Activated T-helper 1 cell treated with anti-CD3 and anti-CD28 coated beads, Interleukin-12 subunit alpha, Interleukin-12 subunit beta, Interleukin-2, Interleukin-4 antibody, amounts not matched to agents 30 ng/mL and 10 ng/mL and 1 ng/mL, durations not matched to agents 14 hours and 24 hours and 36 hours (primary cell): Measurements from ENCODE around the gene CRHR2. TPM values are rescaled to one million over a fixed set of nuclear protein-coding genes. Genes with fewer than 3 reads are reported as not detected.

Experiments used
- DNase-seq: peaks from one replicate; pipeline ENCODE4 v3.0.0; 2021; ENCODE audit warnings: low spot score
- H3K27ac Mint-ChIP-seq: one replicate; pipeline ENCODE4 v1.8.0; 2021; ENCODE audit warnings: mild to moderate bottlenecking, mixed read lengths
- H3K27me3 Mint-ChIP-seq: one replicate; pipeline ENCODE4 v1.8.0; 2022; ENCODE audit warnings: mild to moderate bottlenecking, moderate library complexity, mixed read lengths; ENCODE audit not compliant: insufficient read depth
- H3K36me3 Mint-ChIP-seq: one replicate; pipeline ENCODE4 v1.8.0; 2021; ENCODE audit warnings: low read depth, mixed read lengths
- H3K4me1 Mint-ChIP-seq: one replicate; pipeline ENCODE4 v1.8.0; 2021; ENCODE audit warnings: low read depth, mixed read lengths
- H3K4me3 Mint-ChIP-seq: one replicate; pipeline ENCODE4 v1.8.0; 2021; ENCODE audit warnings: mild to moderate bottlenecking, moderate library complexity, mixed read lengths
- H3K9me3 Mint-ChIP-seq: one replicate; pipeline ENCODE4 v1.8.0; 2021; ENCODE audit warnings: mixed read lengths
- intact Hi-C: fragments of 100-400 bp; cut with micrococcal nuclease; formaldehyde crosslinking; loops from one replicate; pipeline ENCODE4 v1.15.1; 2024
- total RNA-seq: library from RNA; stranded (reverse); gene quantifications from 2 replicates; pipeline ENCODE4 v1.2.3, GENCODE V29; 2022

Gene CRHR2
- total RNA-seq, 1 donor from 2014 or later, result not detected

- Mint-ChIP-seq H3K4me3 (peak overlapping the region; percentile 41), H3K27ac (peak overlapping the region; percentile 55), H3K27me3 (no peaks in the 10 kb centered on the region)
Observed at GRCh38 chr7:30612658-30613265, 69.5 kb downstream of the CRHR2 start.

GRCh38 chr7:30605832-30606231 lies 76.4 kb downstream of the CRHR2 start:
- peaks cover 37% of the 10 kb centered on the region for H3K4me1 Mint-ChIP-seq
- H3K4me3 Mint-ChIP-seq, result no peak overlapping the region
- H3K36me3 Mint-ChIP-seq, result peaks cover 64% of the 10 kb centered on the region
- H3K27ac Mint-ChIP-seq, result no peak overlapping the region
- DNase-seq, result no peak
- H3K27me3 Mint-ChIP-seq, result no peaks in the 10 kb centered on the region
- no peaks in the 10 kb centered on the region for H3K9me3 Mint-ChIP-seq
- intact Hi-C loops, result loop anchor here (1.0 kb wide), 1 partner anchor 8 kb away; no protein-coding TSS in a partner anchor

More at GRCh38 chr7:30612658-30613265, 69.5 kb downstream of the CRHR2 start:
- intact Hi-C loops, result loop anchor here (2.0 kb wide), 1 partner anchor 14 kb away; no protein-coding TSS in a partner anchor
- Mint-ChIP-seq H3K36me3 (peaks cover 70% of the 10 kb centered on the region), H3K9me3 (no peaks in the 10 kb centered on the region), H3K4me1 (peaks cover 35% of the 10 kb centered on the region)
- no peak for DNase-seq

- H3K36me3 Mint-ChIP-seq, result peaks cover 64% of the 10 kb centered on the region
- intact Hi-C loops, result no loop called here
- H3K27ac Mint-ChIP-seq, result no peak overlapping the region
- H3K4me1 Mint-ChIP-seq, result peaks cover 41% of the 10 kb centered on the region
- no peak overlapping the region for H3K4me3 Mint-ChIP-seq
- no peaks in the 10 kb centered on the region for H3K9me3 Mint-ChIP-seq
- H3K27me3 Mint-ChIP-seq, result no peaks in the 10 kb centered on the region
- DNase-seq, result no peak
Observed at GRCh38 chr7:30604901-30605300, 77.4 kb downstream of the CRHR2 start.

Other genes with a start within 250 kb of the CRHR2 start
- gene NOD1, start 203.7 kb downstream of the CRHR2 start, total RNA-seq, result 9.1 and 13.1 TPM in 2 replicates
- gene GGCT, start 177.6 kb downstream of the CRHR2 start, total RNA-seq, result 75.4 and 79.0 TPM in 2 replicates
- gene GARS1, start 87.6 kb downstream of the CRHR2 start, total RNA-seq, result 234 and 250 TPM in 2 replicates
- 0.23 TPM in 1 of 2 replicates, not detected in the other for gene INMT, start 69.7 kb upstream of the CRHR2 start, total RNA-seq
- gene MINDY4, start 89.0 kb upstream of the CRHR2 start, total RNA-seq, result 0.96 and 2.2 TPM in 2 replicates
- gene AQP1, start 229.4 kb upstream of the CRHR2 start, total RNA-seq, result 0.12 and 0.13 TPM in 2 replicates